CD4-positive, CD25-positive, alpha-beta regulatory T cell (primary cell): Measurements from ENCODE around the gene NUP93. TPM values are rescaled to one million over a fixed set of nuclear protein-coding genes. Genes with fewer than 3 reads are reported as not detected.
A peak's percentile ranks its signal among the peaks of the same experiment; 100 is the strongest.

ENCODE experiments used
- ATAC-seq, 2 donors: fragments of 150-1000 bp; cut with Tn5 transposase; one replicate each; pipeline ENCODE4 v1.10.0; 2021; ENCODE audit warnings: low read depth in 2 of 2, moderate number of reproducible peaks in 2 of 2, moderate library complexity in 1 of 2
- DNase-seq, 3 donors: peaks; one replicate each; pipeline versions ENCODE4 v3.0.0 to v3.0.0-alpha.2; 2012 to 2022; ENCODE audit warnings: mixed read lengths in 1 of 3
- H3K27ac ChIP-seq: one replicate; pipeline ENCODE4 v1.7.0; 2013; ENCODE audit warnings: mild to moderate bottlenecking, low read length; ENCODE audit not compliant: insufficient read depth, poor library complexity, severe bottlenecking
- H3K27me3 ChIP-seq: one replicate; pipeline ENCODE4 v1.7.0; 2013; ENCODE audit warnings: low read length; ENCODE audit not compliant: control insufficient read depth, insufficient read depth
- H3K36me3 ChIP-seq: one replicate; pipeline ENCODE4 v1.7.0; 2013; ENCODE audit warnings: mild to moderate bottlenecking, low read length, moderate library complexity; ENCODE audit not compliant: control insufficient read depth, insufficient read depth
- H3K4me1 ChIP-seq: 2 replicates; pipeline ENCODE4 v1.7.0; 2013; ENCODE audit warnings: mild to moderate bottlenecking, low read length; ENCODE audit not compliant: insufficient read depth, control insufficient read depth, poor library complexity, severe bottlenecking
- H3K4me3 ChIP-seq: one replicate; pipeline ENCODE4 v1.7.0; 2013; ENCODE audit warnings: low read depth, mild to moderate bottlenecking, low read length, moderate library complexity
- H3K9me3 ChIP-seq, 2 experiments: 1 replicate in 1 of 2; 2 replicates in 1 of 2; pipeline ENCODE4 v1.7.0; 2013; ENCODE audit warnings: low read length in 2 of 2, mild to moderate bottlenecking in 1 of 2, moderate library complexity in 1 of 2; ENCODE audit not compliant: control insufficient read depth in 2 of 2
- H3K27ac Mint-ChIP-seq, 3 donors: one replicate each; pipeline ENCODE4 v1.8.0; 2020 to 2022; ENCODE audit warnings: mild to moderate bottlenecking in 3 of 3, mixed read lengths in 3 of 3, moderate library complexity in 2 of 3
- H3K27me3 Mint-ChIP-seq: one replicate; pipeline ENCODE4 v1.8.0; 2022; ENCODE audit warnings: mild to moderate bottlenecking, mixed read lengths
- H3K36me3 Mint-ChIP-seq: one replicate; pipeline ENCODE4 v1.8.0; 2020; ENCODE audit warnings: mixed read lengths
- H3K4me1 Mint-ChIP-seq, 4 donors: one replicate each; pipeline ENCODE4 v1.8.0; 2020 to 2022; ENCODE audit warnings: mixed read lengths in 4 of 4, mild to moderate bottlenecking in 1 of 4
- H3K4me3 Mint-ChIP-seq, 4 donors: one replicate each; pipeline ENCODE4 v1.8.0; 2020 to 2022; ENCODE audit warnings: mild to moderate bottlenecking in 4 of 4, mixed read lengths in 4 of 4, moderate library complexity in 3 of 4
- H3K9me3 Mint-ChIP-seq, 7 donors: one replicate each; pipeline ENCODE4 v1.8.0; 2020 to 2022; ENCODE audit warnings: mixed read lengths in 7 of 7, mild to moderate bottlenecking in 3 of 7, moderate library complexity in 2 of 7
- polyA plus RNA-seq, 4 donors: library from polyadenylated mRNA; unstranded; fragments of 300-500 nt; fragmentation: Illumina TruSeq; gene quantifications; one replicate each; pipeline ENCODE4 v1.2.3, GENCODE V29; 2021
- total RNA-seq: library from RNA; stranded (reverse); gene quantifications from one replicate; pipeline ENCODE4 v1.2.3, GENCODE V29; 2022

The NUP93 gene
- total and polyA plus RNA-seq, 5 donors from 2014 or later = 55.0 to 92.7 (median 77.8) TPM

- no peaks in the 10 kb centered on the region for H3K36me3 ChIP-seq
- H3K27ac ChIP-seq = no peak overlapping the region
- H3K9me3 ChIP-seq = no peaks in the 10 kb centered on the region
- peaks cover 18% of the 10 kb centered on the region for H3K36me3 Mint-ChIP-seq
- H3K4me3 Mint-ChIP-seq = no peak overlapping the region
- DNase-seq = no peak
- H3K4me3 ChIP-seq = no peak overlapping the region
- peaks cover 0 to 4% (median 1%) of the 10 kb centered on the region in 7 donors for H3K9me3 Mint-ChIP-seq
- no peak for ATAC-seq
- H3K4me1 ChIP-seq = peaks cover 24% of the 10 kb centered on the region
- H3K4me1 Mint-ChIP-seq = peaks cover 10 to 23% (median 18%) of the 10 kb centered on the region in 4 donors
- no peaks in the 10 kb centered on the region for H3K27me3 Mint-ChIP-seq
- H3K27ac Mint-ChIP-seq = no peak overlapping the region
- H3K27me3 ChIP-seq = no peaks in the 10 kb centered on the region
These were observed 43.2 kb upstream of the NUP93 start for GRCh38 chr16:56686758-56687157.

GRCh38 chr16:56688762-56689161 lies 41.2 kb upstream of the NUP93 start:
- peaks cover 17% of the 10 kb centered on the region for H3K36me3 Mint-ChIP-seq
- Histone ChIP-seq H3K9me3 (no peaks in the 10 kb centered on the region), H3K36me3 (no peaks in the 10 kb centered on the region), H3K27me3 (no peaks in the 10 kb centered on the region), H3K27ac (no peak overlapping the region), H3K4me3 (no peak overlapping the region), H3K4me1 (peaks cover 4% of the 10 kb centered on the region)
- ATAC-seq = no peak
- no peaks in the 10 kb centered on the region for H3K27me3 Mint-ChIP-seq
- no peak overlapping the region for H3K27ac Mint-ChIP-seq
- H3K9me3 Mint-ChIP-seq = peaks cover 0 to 4% (median 0%) of the 10 kb centered on the region in 7 donors
- no peak for DNase-seq
- peaks cover 7 to 12% (median 8%) of the 10 kb centered on the region in 4 donors for H3K4me1 Mint-ChIP-seq
- H3K4me3 Mint-ChIP-seq = peak overlapping the region in 2 of 4 donors; percentile 24 to 44

- Histone ChIP-seq H3K4me1 (peaks cover under 1% of the 10 kb centered on the region), H3K27ac (no peak overlapping the region), H3K27me3 (no peaks in the 10 kb centered on the region), H3K9me3 (no peaks in the 10 kb centered on the region), H3K4me3 (no peak overlapping the region), H3K36me3 (no peaks in the 10 kb centered on the region)
- Mint-ChIP-seq H3K36me3 (peaks cover 12% of the 10 kb centered on the region), H3K27me3 (no peaks in the 10 kb centered on the region), H3K4me1 (peaks cover 3 to 8% (median 4%) of the 10 kb centered on the region in 4 donors), H3K4me3 (no peak overlapping the region), H3K27ac (no peak overlapping the region), H3K9me3 (peaks cover 0 to 4% (median 0%) of the 10 kb centered on the region in 7 donors)
- no peak for DNase-seq
- no peak for ATAC-seq
These were observed 40.8 kb upstream of the NUP93 start for GRCh38 chr16:56689171-56689570.

- Mint-ChIP-seq H3K4me1 (peaks cover 0 to 6% (median 0%) of the 10 kb centered on the region in 4 donors), H3K27ac (peak overlapping the region in 1 of 3 donors; percentile 62), H3K36me3 (peaks cover 7% of the 10 kb centered on the region), H3K4me3 (no peak overlapping the region), H3K27me3 (no peaks in the 10 kb centered on the region), H3K9me3 (peaks cover 0 to 4% (median 0%) of the 10 kb centered on the region in 7 donors)
- no peak overlapping the region for H3K4me3 ChIP-seq
- no peaks in the 10 kb centered on the region for H3K9me3 ChIP-seq
- no peaks in the 10 kb centered on the region for H3K27me3 ChIP-seq
- no peak overlapping the region for H3K27ac ChIP-seq
- DNase-seq = no peak
- no peak for ATAC-seq
- H3K4me1 ChIP-seq = no peaks in the 10 kb centered on the region
- no peaks in the 10 kb centered on the region for H3K36me3 ChIP-seq
These were observed 39.4 kb upstream of the NUP93 start for GRCh38 chr16:56690420-56691122.

GRCh38 chr16:56691885-56692284 lies 38.0 kb upstream of the NUP93 start:
- no peaks in the 10 kb centered on the region for H3K4me1 ChIP-seq
- H3K27me3 ChIP-seq = no peaks in the 10 kb centered on the region
- H3K36me3 ChIP-seq = no peaks in the 10 kb centered on the region
- Mint-ChIP-seq H3K36me3 (no peaks in the 10 kb centered on the region), H3K27me3 (no peaks in the 10 kb centered on the region), H3K27ac (no peak overlapping the region), H3K4me3 (no peak overlapping the region), H3K4me1 (peaks cover 0 to 6% (median 0%) of the 10 kb centered on the region in 4 donors), H3K9me3 (peaks cover 0 to 1% (median 0%) of the 10 kb centered on the region in 7 donors)
- H3K27ac ChIP-seq = no peak overlapping the region
- no peaks in the 10 kb centered on the region for H3K9me3 ChIP-seq
- no peak overlapping the region for H3K4me3 ChIP-seq
- DNase-seq = no peak
- no peak for ATAC-seq

GRCh38 chr16:56695246-56695645 lies 34.7 kb upstream of the NUP93 start:
- no peaks in the 10 kb centered on the region for H3K36me3 ChIP-seq
- DNase-seq (no peak), ATAC-seq (no peak)
- no peak overlapping the region for H3K27ac Mint-ChIP-seq
- peaks cover 4% of the 10 kb centered on the region for H3K27me3 Mint-ChIP-seq
- H3K4me3 Mint-ChIP-seq = no peak overlapping the region
- no peak overlapping the region for H3K4me3 ChIP-seq
- H3K36me3 Mint-ChIP-seq = no peaks in the 10 kb centered on the region
- no peak overlapping the region for H3K27ac ChIP-seq
- H3K9me3 Mint-ChIP-seq = peaks cover 0 to 6% (median 0%) of the 10 kb centered on the region in 7 donors
- H3K4me1 Mint-ChIP-seq = peaks cover 0 to 6% (median 0%) of the 10 kb centered on the region in 4 donors
- no peaks in the 10 kb centered on the region for H3K27me3 ChIP-seq
- no peaks in the 10 kb centered on the region for H3K9me3 ChIP-seq
- no peaks in the 10 kb centered on the region for H3K4me1 ChIP-seq

GRCh38 chr16:56697456-56698155 lies 32.3 kb upstream of the NUP93 start:
- Histone ChIP-seq H3K27me3 (no peaks in the 10 kb centered on the region), H3K36me3 (no peaks in the 10 kb centered on the region), H3K27ac (no peak overlapping the region), H3K4me1 (no peaks in the 10 kb centered on the region), H3K9me3 (no peaks in the 10 kb centered on the region), H3K4me3 (no peak overlapping the region)
- ATAC-seq (no peak), DNase-seq (no peak)
- H3K27me3 Mint-ChIP-seq = peaks cover 4% of the 10 kb centered on the region
- no peak overlapping the region for H3K27ac Mint-ChIP-seq
- peaks cover 0 to 6% (median 0%) of the 10 kb centered on the region in 7 donors for H3K9me3 Mint-ChIP-seq
- peaks cover 0 to 12% (median 7%) of the 10 kb centered on the region in 4 donors for H3K4me1 Mint-ChIP-seq
- H3K4me3 Mint-ChIP-seq = no peak overlapping the region
- H3K36me3 Mint-ChIP-seq = no peaks in the 10 kb centered on the region
